ENCODE data around the gene DNAJC7. TPM values are rescaled to one million over a fixed set of nuclear protein-coding genes. Genes with fewer than 3 reads are reported as not detected.

The DNAJC7 gene
- total RNA-seq, 1 donor from 2014 or later, result 47.7 TPM

- Histone ChIP-seq H3K36me3 (ENCODE audit: control insufficient read depth, insufficient read depth, low read length) (peaks cover 35% of the 10 kb centered on the region), H3K27me3 (ENCODE audit: control insufficient read depth, insufficient read depth, low read length) (no peaks in the 10 kb centered on the region), H3K4me3 (ENCODE audit: low read depth, low read length) (no peak overlapping the region)
- no peak for TF ChIP-seq CTCF (IDR thresholded peaks at IDR 0.05; ENCODE audit: insufficient read depth, low read length, severe bottlenecking)
- peak; percentile 7 for FAIRE-seq
- DNase-seq (ENCODE audit: low read depth), result no peak
Measured at GRCh38 chr17:41972571-41973407, 44.5 kb downstream of the DNAJC7 start.

- FAIRE-seq (no peak), DNase-seq (ENCODE audit: low read depth) (no peak)
- Histone ChIP-seq H3K4me3 (ENCODE audit: low read depth, low read length) (no peak overlapping the region), H3K27me3 (ENCODE audit: control insufficient read depth, insufficient read depth, low read length) (no peaks in the 10 kb centered on the region), H3K36me3 (ENCODE audit: control insufficient read depth, insufficient read depth, low read length) (peaks cover 32% of the 10 kb centered on the region)
- TF ChIP-seq CTCF (IDR thresholded peaks at IDR 0.05; ENCODE audit: insufficient read depth, low read length, severe bottlenecking), result no peak
Measured at GRCh38 chr17:41971721-41972523, 45.3 kb downstream of the DNAJC7 start.

GRCh38 chr17:41970901-41971331, 46.3 kb downstream of the DNAJC7 start:
- no peak for TF ChIP-seq CTCF (IDR thresholded peaks at IDR 0.05; ENCODE audit: insufficient read depth, low read length, severe bottlenecking)
- H3K36me3 ChIP-seq (ENCODE audit: control insufficient read depth, insufficient read depth, low read length), result peaks cover 27% of the 10 kb centered on the region
- FAIRE-seq (peak; percentile 32), DNase-seq (ENCODE audit: low read depth) (no peak)
- no peak overlapping the region for H3K4me3 ChIP-seq (ENCODE audit: low read depth, low read length)
- no peaks in the 10 kb centered on the region for H3K27me3 ChIP-seq (ENCODE audit: control insufficient read depth, insufficient read depth, low read length)

- DNase-seq (ENCODE audit: low read depth) (no peak), FAIRE-seq (no peak)
- Histone ChIP-seq H3K27me3 (ENCODE audit: control insufficient read depth, insufficient read depth, low read length) (no peaks in the 10 kb centered on the region), H3K36me3 (ENCODE audit: control insufficient read depth, insufficient read depth, low read length) (peaks cover 13% of the 10 kb centered on the region), H3K4me3 (ENCODE audit: low read depth, low read length) (no peak overlapping the region)
- TF ChIP-seq CTCF (IDR thresholded peaks at IDR 0.05; ENCODE audit: insufficient read depth, low read length, severe bottlenecking), result no peak
Measured at GRCh38 chr17:41968676-41969075, 48.6 kb downstream of the DNAJC7 start.

GRCh38 chr17:41967921-41968578, 49.2 kb downstream of the DNAJC7 start:
- TF ChIP-seq CTCF (IDR thresholded peaks at IDR 0.05; ENCODE audit: insufficient read depth, low read length, severe bottlenecking), result no peak
- FAIRE-seq, result no peak
- no peak overlapping the region for H3K4me3 ChIP-seq (ENCODE audit: low read depth, low read length)
- H3K36me3 ChIP-seq (ENCODE audit: control insufficient read depth, insufficient read depth, low read length), result peaks cover 11% of the 10 kb centered on the region
- H3K27me3 ChIP-seq (ENCODE audit: control insufficient read depth, insufficient read depth, low read length), result no peaks in the 10 kb centered on the region
- DNase-seq (ENCODE audit: low read depth), result no peak

All from bronchial epithelial cell (primary cell).